ENCODE data around the gene MFAP3L. TPM values are rescaled to one million over a fixed set of nuclear protein-coding genes. Genes with fewer than 3 reads are reported as not detected.

The MFAP3L gene
- total and polyA plus RNA-seq, 8 donors, result 0.29 to 2.4 (median 0.53) TPM; not detected in 1

- Histone ChIP-seq H3K4me3 (no peak overlapping the region), H3K4me1 (no peaks in the 10 kb centered on the region), H3K36me3 (peaks cover 0 to 4% (median 0%) of the 10 kb centered on the region in 4 donors), H3K9me3 (no peaks in the 10 kb centered on the region), H3K27ac (no peak overlapping the region), H3K27me3 (no peaks in the 10 kb centered on the region)
- DNase-seq, result no peak
- TF ChIP-seq CTCF (IDR thresholded peaks at IDR 0.05) (no peak), POLR2AphosphoS5 (IDR thresholded peaks at IDR 0.05) (no peak), POLR2A (IDR thresholded peaks at IDR 0.05) (no peak), EP300 (IDR thresholded peaks at IDR 0.05) (no peak)
- intact Hi-C loops (cut with DNase I; ENCODE audit: low total_unique reads), result no loop called here
- WGBS, 5 donors, result 68 to 78% (median 74%) methylated on average over 10 of the region's 10 CpGs
These were observed 29.6 kb downstream of the MFAP3L start for GRCh38 chr4:169996379-169997240.

GRCh38 chr4:169993531-169993930, 32.7 kb downstream of the MFAP3L start:
- no peaks in the 10 kb centered on the region for H3K27me3 ChIP-seq
- H3K4me3 ChIP-seq, result no peak overlapping the region
- H3K4me1 ChIP-seq, result no peaks in the 10 kb centered on the region
- H3K36me3 ChIP-seq, result peaks cover 0 to 6% (median 0%) of the 10 kb centered on the region in 4 donors
- 78 to 88% (median 81%) methylated on average over 9 of the region's 9 CpGs for WGBS, 5 donors
- peak in 1 of 2 donors; percentile 20 for DNase-seq
- intact Hi-C loops (cut with DNase I; ENCODE audit: low total_unique reads), result no loop called here
- H3K9me3 ChIP-seq, result no peaks in the 10 kb centered on the region
- TF ChIP-seq POLR2AphosphoS5 (IDR thresholded peaks at IDR 0.05), result no peak
- TF ChIP-seq CTCF (IDR thresholded peaks at IDR 0.05), result no peak
- no peak for TF ChIP-seq EP300 (IDR thresholded peaks at IDR 0.05)
- TF ChIP-seq POLR2A (IDR thresholded peaks at IDR 0.05), result no peak
- H3K27ac ChIP-seq, result no peak overlapping the region

- Histone ChIP-seq H3K4me3 (no peak overlapping the region), H3K27me3 (no peaks in the 10 kb centered on the region), H3K9me3 (no peaks in the 10 kb centered on the region), H3K27ac (no peak overlapping the region), H3K36me3 (peaks cover 0 to 6% (median 0%) of the 10 kb centered on the region in 4 donors), H3K4me1 (no peaks in the 10 kb centered on the region)
- 49 to 62% (median 60%) methylated on average over 6 of the region's 6 CpGs for WGBS, 5 donors
- intact Hi-C loops (cut with DNase I; ENCODE audit: low total_unique reads), result no loop called here
- DNase-seq, result no peak
- TF ChIP-seq CTCF (IDR thresholded peaks at IDR 0.05) (no peak), POLR2A (IDR thresholded peaks at IDR 0.05) (no peak), POLR2AphosphoS5 (IDR thresholded peaks at IDR 0.05) (no peak), EP300 (IDR thresholded peaks at IDR 0.05) (no peak)
These were observed 37.9 kb downstream of the MFAP3L start for GRCh38 chr4:169988252-169988651.

DNA sequence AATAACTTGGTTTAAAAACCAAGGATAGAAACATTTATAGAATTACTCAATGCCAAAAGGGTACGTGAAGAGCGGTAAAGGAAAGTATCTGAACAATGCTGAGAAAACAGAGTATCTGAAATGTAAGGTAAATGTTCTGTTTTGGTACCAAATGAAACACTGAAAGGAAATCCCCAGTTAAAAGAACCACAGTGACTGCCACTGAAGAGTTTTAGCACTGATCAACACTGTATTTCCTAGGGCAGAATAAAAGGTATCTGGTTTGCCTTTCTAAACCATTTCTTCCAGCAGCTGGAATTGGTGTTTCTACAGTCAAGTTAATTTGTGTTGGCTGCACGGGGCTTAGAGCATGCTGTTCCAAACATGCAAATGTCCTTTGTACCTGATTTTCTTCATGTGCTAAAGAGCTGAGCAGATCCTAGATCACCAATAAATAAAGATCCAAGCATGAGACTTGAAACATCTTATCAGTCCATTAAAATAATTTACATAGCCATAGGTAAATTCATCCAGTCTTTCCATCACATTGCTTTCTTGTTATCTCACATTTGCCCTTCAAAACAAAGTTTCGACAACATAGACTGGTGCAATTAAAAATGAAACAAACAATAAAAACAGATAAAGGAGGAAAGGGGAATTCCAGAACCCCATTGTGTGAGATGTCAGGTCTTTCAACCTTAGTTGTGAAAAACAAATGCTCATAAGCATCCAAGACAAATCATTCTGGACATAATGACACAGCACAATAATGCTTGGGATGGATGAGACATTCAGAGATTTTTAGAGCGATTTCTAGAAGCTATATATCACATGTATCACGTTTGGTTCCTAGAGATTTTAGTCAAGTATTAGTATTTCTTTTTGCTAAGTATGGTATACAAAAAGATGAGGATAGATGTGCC, 38.6 kb downstream of the MFAP3L start:
- Histone ChIP-seq H3K4me3 (no peak overlapping the region), H3K9me3 (no peaks in the 10 kb centered on the region), H3K27ac (no peak overlapping the region), H3K4me1 (no peaks in the 10 kb centered on the region), H3K36me3 (peaks cover 0 to 6% (median 0%) of the 10 kb centered on the region in 4 donors), H3K27me3 (peaks cover 0 to 2% (median 0%) of the 10 kb centered on the region in 3 donors)
- TF ChIP-seq POLR2AphosphoS5 (IDR thresholded peaks at IDR 0.05), result no peak
- TF ChIP-seq EP300 (IDR thresholded peaks at IDR 0.05), result no peak
- TF ChIP-seq CTCF (IDR thresholded peaks at IDR 0.05), result no peak
- TF ChIP-seq POLR2A (IDR thresholded peaks at IDR 0.05), result no peak
- DNase-seq, result no peak
- WGBS, 5 donors, result 52 to 64% (median 60%) methylated on average over 6 of the region's 6 CpGs
- intact Hi-C loops (cut with DNase I; ENCODE audit: low total_unique reads), result no loop called here

Data from stomach (tissue), 9 donors.